CD8-positive, alpha-beta memory T cell (primary cell): ENCODE measurements around the gene MEAK7. TPM values are rescaled to one million over a fixed set of nuclear protein-coding genes. Genes with fewer than 3 reads are reported as not detected.
"Not testable (repeated sequence)": the region's sequence is repeated elsewhere in the genome, so short reads cannot be mapped to it uniquely, and the experiment has no call there.

Experiments
- CTCF ChIA-PET: fragments of 350-600 bp; sonication (Branson Sonifier 250); formaldehyde crosslinking; loops from one replicate; lab custom pipeline; 2021; ENCODE audit warnings: antibody characterized with exemption; lab: Charles Lee
- POLR2A ChIA-PET: fragments of 350-600 bp; sonication (Branson Sonifier 250); formaldehyde crosslinking; loops from one replicate; lab custom pipeline; 2021; ENCODE audit warnings: antibody characterized with exemption; lab: Charles Lee
- DNase-seq, 5 donors: peaks; one replicate each; pipeline versions ENCODE4 v3.0.0 to v3.0.0-alpha.2; 2020 to 2022; ENCODE audit warnings: mixed read lengths in 1 of 5
- H3K27ac ChIP-seq: one replicate; pipeline ENCODE4 v1.7.0; 2013; ENCODE audit warnings: low read depth, mild to moderate bottlenecking, low read length, moderate library complexity
- H3K27me3 ChIP-seq: 2 replicates; pipeline ENCODE4 v1.7.0; 2013; ENCODE audit warnings: low read length, mild to moderate bottlenecking; ENCODE audit not compliant: insufficient read depth, poor library complexity, severe bottlenecking
- H3K36me3 ChIP-seq: 2 replicates; pipeline ENCODE4 v1.7.0; 2013; ENCODE audit warnings: mild to moderate bottlenecking, low read length, moderate library complexity; ENCODE audit not compliant: insufficient read depth
- H3K4me1 ChIP-seq: 2 replicates; pipeline ENCODE4 v1.7.0; 2013; ENCODE audit warnings: mild to moderate bottlenecking, low read length, moderate library complexity; ENCODE audit not compliant: insufficient read depth
- H3K4me3 ChIP-seq: 2 replicates; pipeline ENCODE4 v1.7.0; 2013; ENCODE audit warnings: mild to moderate bottlenecking, low read length
- H3K9me3 ChIP-seq: 2 replicates; pipeline ENCODE4 v1.7.0; 2013; ENCODE audit warnings: mild to moderate bottlenecking, low read length
- H3K27ac Mint-ChIP-seq, 8 donors: one replicate each; pipeline ENCODE4 v1.8.0; 2020 to 2021; ENCODE audit warnings: mixed read lengths in 8 of 8, mild to moderate bottlenecking in 6 of 8, inconsistent platforms in 3 of 8, moderate library complexity in 3 of 8
- H3K27me3 Mint-ChIP-seq, 2 donors: one replicate each; pipeline ENCODE4 v1.8.0; 2020 to 2021; ENCODE audit warnings: mixed read lengths in 2 of 2, mild to moderate bottlenecking in 1 of 2, moderate library complexity in 1 of 2
- H3K36me3 Mint-ChIP-seq, 3 donors: one replicate each; pipeline ENCODE4 v1.8.0; 2020 to 2021; ENCODE audit warnings: mixed read lengths in 3 of 3, inconsistent platforms in 1 of 3, mild to moderate bottlenecking in 1 of 3
- H3K4me1 Mint-ChIP-seq, 3 donors: one replicate each; pipeline ENCODE4 v1.8.0; 2020 to 2021; ENCODE audit warnings: mixed read lengths in 3 of 3, inconsistent platforms in 1 of 3, mild to moderate bottlenecking in 1 of 3
- H3K4me3 Mint-ChIP-seq, 7 donors: one replicate each; pipeline ENCODE4 v1.8.0; 2020 to 2021; ENCODE audit warnings: mixed read lengths in 7 of 7, mild to moderate bottlenecking in 6 of 7, moderate library complexity in 4 of 7, inconsistent platforms in 2 of 7
- H3K9me3 Mint-ChIP-seq, 5 donors: one replicate each; pipeline ENCODE4 v1.8.0; 2020 to 2022; ENCODE audit warnings: mixed read lengths in 5 of 5, mild to moderate bottlenecking in 3 of 5, moderate library complexity in 2 of 5, inconsistent platforms in 1 of 5
- polyA plus RNA-seq: library from polyadenylated mRNA; unstranded; fragments of 300-500 nt; fragmentation: Illumina TruSeq; gene quantifications from one replicate; pipeline ENCODE4 v1.2.3, GENCODE V29; 2021
- total RNA-seq, 2 experiments: library from RNA; stranded (reverse); gene quantifications; one replicate each; pipeline ENCODE4 v1.2.3, GENCODE V29; 2021

Gene MEAK7
- total and polyA plus RNA-seq, 3 experiments from 2014 or later = 6.7 to 7.8 (median 7.7) TPM

DNA sequence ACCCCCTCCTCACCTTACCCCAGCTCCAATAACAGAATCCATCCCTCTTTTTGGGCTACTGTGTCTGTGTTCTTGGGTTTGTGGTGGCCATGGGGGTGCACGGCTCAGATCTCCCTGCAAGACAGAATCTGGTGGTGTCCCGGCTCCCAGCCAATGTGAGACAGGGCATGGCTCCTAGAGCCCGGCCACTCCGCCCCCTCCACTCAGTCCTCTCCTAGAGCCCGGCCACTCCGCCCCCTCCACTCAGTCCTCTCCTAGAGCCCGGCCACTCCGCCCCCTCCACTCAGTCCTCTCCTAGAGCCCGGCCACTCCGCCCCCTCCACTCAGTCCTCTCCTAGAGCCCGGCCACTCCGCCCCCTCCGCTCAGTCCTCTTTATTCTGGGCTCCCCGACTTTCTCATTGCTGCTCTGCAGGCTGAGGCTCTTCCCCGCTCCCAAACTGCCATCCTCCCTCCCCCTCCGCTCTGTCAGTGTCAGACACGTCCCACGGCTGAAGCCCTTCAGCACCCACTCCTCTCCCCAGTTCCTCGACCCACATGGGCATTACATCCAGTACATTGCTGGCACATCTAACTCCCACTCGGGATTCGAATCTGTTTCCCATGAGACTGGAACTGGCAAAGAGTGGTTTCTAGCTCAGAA, 20.6 kb upstream of the MEAK7 start:
- not testable (repeated sequence) for DNase-seq, H3K9me3 ChIP-seq, H3K27ac Mint-ChIP-seq, H3K9me3 Mint-ChIP-seq, H3K27me3 Mint-ChIP-seq, H3K27ac ChIP-seq, H3K4me1 ChIP-seq, H3K36me3 ChIP-seq, H3K4me3 Mint-ChIP-seq, H3K27me3 ChIP-seq, H3K4me3 ChIP-seq
- ChIA-PET POLR2A (interaction anchor here (0.6 kb wide), 1 partner anchor 196 kb away, joined by 6 read pairs; no protein-coding TSS in a partner anchor), CTCF (interaction anchor here (1.5 kb wide), 1 partner anchor 10 kb away, joined by 4 read pairs; no protein-coding TSS in a partner anchor)
- H3K36me3 Mint-ChIP-seq = peaks cover 3 to 11% (median 4%) of the 10 kb centered on the region in 3 donors
- peaks cover 4 to 27% (median 17%) of the 10 kb centered on the region in 3 donors for H3K4me1 Mint-ChIP-seq

DNA sequence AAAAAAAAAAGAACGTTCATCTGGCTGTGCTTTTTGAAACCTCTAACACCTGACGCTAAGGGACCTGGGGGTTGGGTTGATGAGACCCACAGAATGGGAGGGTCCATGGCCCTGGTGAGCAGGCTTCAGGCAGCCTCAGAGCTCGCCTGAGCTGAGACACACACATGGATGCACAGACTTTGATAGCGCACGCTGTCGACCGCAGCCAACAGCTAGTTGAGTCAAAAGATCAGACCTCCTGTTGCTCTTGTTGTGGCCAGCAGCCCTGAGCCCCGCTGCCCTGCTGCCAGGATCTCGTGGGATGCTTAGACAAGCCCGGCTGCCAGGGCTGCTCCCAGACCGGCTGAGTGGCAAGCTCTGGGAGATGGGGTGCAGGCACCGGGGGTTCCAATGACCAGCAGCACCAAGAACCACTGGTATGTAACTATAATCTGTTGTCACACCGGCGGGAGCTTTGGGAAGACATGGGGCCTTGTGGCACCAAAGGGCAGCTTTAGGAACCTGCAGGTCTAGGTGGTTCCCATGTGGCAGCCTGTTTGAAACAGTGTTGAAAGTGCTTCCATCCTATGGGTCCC, 20.0 kb upstream of the MEAK7 start:
- Mint-ChIP-seq H3K9me3 (peaks cover 0 to 5% (median 0%) of the 10 kb centered on the region in 5 donors), H3K27ac (no peak overlapping the region), H3K4me3 (no peak overlapping the region), H3K36me3 (peaks cover 0 to 5% (median 3%) of the 10 kb centered on the region in 3 donors), H3K4me1 (peaks cover 10 to 33% (median 23%) of the 10 kb centered on the region in 3 donors), H3K27me3 (no peaks in the 10 kb centered on the region)
- POLR2A ChIA-PET = no interaction called here
- Histone ChIP-seq H3K4me1 (peaks cover 10% of the 10 kb centered on the region), H3K27me3 (no peaks in the 10 kb centered on the region), H3K36me3 (no peaks in the 10 kb centered on the region), H3K4me3 (no peak overlapping the region), H3K9me3 (no peaks in the 10 kb centered on the region), H3K27ac (no peak overlapping the region)
- CTCF ChIA-PET = interaction anchor here (1.5 kb wide), 1 partner anchor 10 kb away, joined by 4 read pairs; no protein-coding TSS in a partner anchor
- DNase-seq = no peak

DNA sequence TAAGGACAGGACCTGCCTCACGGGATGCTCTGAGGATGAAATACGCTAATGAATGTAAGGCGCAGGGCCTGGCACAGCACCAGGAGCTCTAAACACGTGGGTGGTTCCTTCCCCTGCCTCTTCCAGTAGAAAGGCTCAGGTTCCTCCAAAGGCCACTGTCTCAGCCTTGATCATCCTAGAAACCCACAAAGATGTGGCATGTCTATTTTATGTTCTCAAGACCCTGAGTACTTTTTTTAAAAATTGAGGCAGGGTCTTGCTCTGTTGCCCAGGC, 17.0 kb upstream of the MEAK7 start:
- ChIA-PET POLR2A (no interaction called here), CTCF (interaction anchor here (4.3 kb wide), 1 partner anchor 15 kb away, joined by 21 read pairs; no protein-coding TSS in a partner anchor)
- H3K4me3 Mint-ChIP-seq = no peak overlapping the region
- Histone ChIP-seq H3K4me3 (no peak overlapping the region), H3K27ac (no peak overlapping the region), H3K9me3 (no peaks in the 10 kb centered on the region), H3K4me1 (peaks cover 37% of the 10 kb centered on the region), H3K27me3 (no peaks in the 10 kb centered on the region), H3K36me3 (no peaks in the 10 kb centered on the region)
- no peaks in the 10 kb centered on the region for H3K36me3 Mint-ChIP-seq
- H3K9me3 Mint-ChIP-seq = no peaks in the 10 kb centered on the region
- peaks cover 32 to 56% (median 48%) of the 10 kb centered on the region in 3 donors for H3K4me1 Mint-ChIP-seq
- no peak for DNase-seq
- peak overlapping the region in 1 of 8 donors; percentile 7 for H3K27ac Mint-ChIP-seq
- no peaks in the 10 kb centered on the region for H3K27me3 Mint-ChIP-seq

DNA sequence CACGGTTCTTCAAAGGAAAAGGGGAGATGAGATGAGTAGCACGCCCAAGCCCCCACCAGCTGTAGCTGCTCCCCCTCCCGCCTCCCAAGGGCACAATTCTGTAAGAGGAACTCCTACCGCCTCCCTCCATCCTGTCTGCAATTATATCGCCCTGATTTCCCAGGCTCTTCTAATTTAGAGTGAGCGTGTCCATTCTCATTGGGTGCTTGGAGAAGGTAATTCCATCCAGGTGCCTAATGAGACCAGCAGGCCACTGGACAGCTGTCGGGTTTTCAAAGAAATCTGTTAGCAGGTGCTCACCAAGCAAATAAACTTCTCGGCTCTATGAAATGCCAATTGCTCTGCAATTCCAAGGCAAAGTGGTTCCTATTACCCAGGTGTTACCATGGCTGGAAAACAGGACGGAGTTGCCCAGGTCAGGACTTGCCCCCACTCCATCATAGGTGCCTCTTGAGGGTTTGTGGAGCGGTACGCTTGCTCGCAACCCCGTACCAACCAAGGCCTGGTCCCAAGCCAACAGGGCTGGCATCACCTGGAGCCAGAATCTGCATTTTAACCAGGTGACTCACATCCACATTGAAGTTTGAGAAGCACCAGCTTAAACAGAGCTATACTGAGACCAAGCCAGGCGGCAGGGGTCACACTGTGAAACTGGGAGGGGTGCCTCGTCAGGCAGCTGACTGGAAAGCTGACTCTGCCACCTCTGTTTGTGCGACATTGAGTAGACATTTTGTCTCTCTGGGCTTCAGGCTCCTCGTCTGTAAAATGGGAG, 16.5 kb upstream of the MEAK7 start:
- POLR2A ChIA-PET = interaction anchor here (0.7 kb wide), 1 partner anchor 16 kb away, joined by 4 read pairs; no protein-coding TSS in a partner anchor
- peaks cover 42% of the 10 kb centered on the region for H3K4me1 ChIP-seq

DNA sequence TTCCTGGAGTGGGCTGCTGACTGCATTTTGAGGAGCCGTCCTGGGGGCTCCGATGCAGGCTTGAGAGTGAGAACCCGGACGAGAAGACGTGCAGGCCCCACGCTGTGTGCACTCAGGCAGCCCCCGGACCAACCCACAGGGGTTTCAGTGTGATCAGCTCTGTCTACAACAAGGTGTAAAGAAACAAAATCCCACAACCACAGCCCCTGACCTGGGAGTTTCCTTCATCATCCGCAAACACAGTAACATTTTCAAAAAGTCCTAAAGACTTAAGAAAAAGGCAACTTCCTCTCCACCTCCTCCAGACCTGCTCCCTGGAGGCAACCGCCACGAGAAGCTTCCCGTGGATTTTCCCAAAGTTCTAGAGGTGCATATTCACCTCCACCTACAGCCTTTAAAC, 15.4 kb upstream of the MEAK7 start:
- no peaks in the 10 kb centered on the region for H3K27me3 Mint-ChIP-seq
- H3K36me3 Mint-ChIP-seq = no peaks in the 10 kb centered on the region
- Histone ChIP-seq H3K27me3 (no peaks in the 10 kb centered on the region), H3K27ac (no peak overlapping the region), H3K9me3 (no peaks in the 10 kb centered on the region), H3K4me1 (peaks cover 53% of the 10 kb centered on the region), H3K36me3 (no peaks in the 10 kb centered on the region), H3K4me3 (no peak overlapping the region)
- peaks cover 45 to 64% (median 63%) of the 10 kb centered on the region in 3 donors for H3K4me1 Mint-ChIP-seq
- no peak for DNase-seq
- H3K9me3 Mint-ChIP-seq = no peaks in the 10 kb centered on the region
- CTCF ChIA-PET = interaction anchor here (0.8 to 4.3 kb wide), 9 partner anchors 8 to 102 kb away, joined by 3 to 21 read pairs (median 6); no protein-coding TSS in a partner anchor
- H3K4me3 Mint-ChIP-seq = peak overlapping the region in 3 of 7 donors; percentile 20 to 74 (median 61)
- H3K27ac Mint-ChIP-seq = peak overlapping the region in 6 of 8 donors; percentile 14 to 92 (median 52)
- POLR2A ChIA-PET = interaction anchor here (0.7 to 2.3 kb wide), 5 partner anchors 8 to 89 kb away, joined by 3 to 15 read pairs (median 4); no protein-coding TSS in a partner anchor

More for the DNA sequence above, 16.5 kb upstream of the MEAK7 start:
- H3K4me3 Mint-ChIP-seq = peak overlapping the region in 2 of 7 donors; percentile 10 to 17
- H3K27ac Mint-ChIP-seq = peak overlapping the region in 3 of 8 donors; percentile 7 to 69 (median 52)
- no peak overlapping the region for H3K4me3 ChIP-seq
- no peaks in the 10 kb centered on the region for H3K27me3 ChIP-seq
- H3K36me3 ChIP-seq = no peaks in the 10 kb centered on the region
- no peak for DNase-seq
- no peaks in the 10 kb centered on the region for H3K36me3 Mint-ChIP-seq
- peaks cover 36 to 60% (median 53%) of the 10 kb centered on the region in 3 donors for H3K4me1 Mint-ChIP-seq
- H3K9me3 Mint-ChIP-seq = no peaks in the 10 kb centered on the region
- H3K9me3 ChIP-seq = no peaks in the 10 kb centered on the region
- CTCF ChIA-PET = interaction anchor here (2.1 to 4.3 kb wide), 2 partner anchors 14 to 101 kb away, joined by 10 to 21 read pairs; no protein-coding TSS in a partner anchor
- no peaks in the 10 kb centered on the region for H3K27me3 Mint-ChIP-seq
- H3K27ac ChIP-seq = no peak overlapping the region

DNA sequence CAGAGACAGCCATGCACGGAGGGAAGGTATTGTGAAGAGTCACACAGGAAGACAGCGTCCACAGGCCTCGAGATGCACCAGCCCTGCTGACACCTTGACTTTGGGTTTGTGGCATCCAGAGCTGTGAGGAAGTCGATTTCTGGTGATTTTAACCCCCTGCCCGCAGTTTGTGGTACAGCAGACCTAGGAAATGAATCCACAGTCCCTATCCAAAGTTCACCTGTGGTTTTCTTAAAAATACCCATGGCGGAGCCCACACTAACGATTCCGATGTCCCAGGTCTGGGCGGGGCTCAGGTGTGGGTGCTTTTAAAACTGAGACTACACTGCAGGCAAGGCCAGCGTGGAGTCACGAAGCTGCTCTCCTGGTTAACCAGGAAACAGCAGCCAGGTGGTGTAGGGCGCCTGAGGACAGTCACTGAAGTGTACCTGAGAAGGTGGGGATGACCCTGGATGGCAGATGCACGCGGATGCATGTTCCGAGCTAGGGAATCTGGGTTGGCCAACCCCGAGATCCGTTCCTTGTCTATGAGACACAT, 14.4 kb upstream of the MEAK7 start:
- peak overlapping the region; percentile 7 to 80 (median 64) for H3K4me3 Mint-ChIP-seq
- H3K27ac Mint-ChIP-seq = peak overlapping the region; percentile 66 to 87 (median 78)
- Histone ChIP-seq H3K4me3 (peak overlapping the region; percentile 38), H3K27me3 (no peaks in the 10 kb centered on the region), H3K27ac (no peak overlapping the region), H3K36me3 (no peaks in the 10 kb centered on the region), H3K9me3 (no peaks in the 10 kb centered on the region), H3K4me1 (peaks cover 62% of the 10 kb centered on the region)
- H3K36me3 Mint-ChIP-seq = no peaks in the 10 kb centered on the region
- CTCF ChIA-PET = interaction anchor here (0.8 to 4.3 kb wide), 14 partner anchors 9 to 103 kb away, joined by 3 to 21 read pairs (median 4); partner anchors contain the start of gene COTL1
- no peaks in the 10 kb centered on the region for H3K27me3 Mint-ChIP-seq
- peak; percentile 45 to 86 (median 64) for DNase-seq
- no peaks in the 10 kb centered on the region for H3K9me3 Mint-ChIP-seq
- peaks cover 55 to 69% (median 68%) of the 10 kb centered on the region in 3 donors for H3K4me1 Mint-ChIP-seq
- POLR2A ChIA-PET = interaction anchor here (0.6 to 2.3 kb wide), 13 partner anchors 9 to 236 kb away, joined by 3 to 15 read pairs (median 4); partner anchors contain the start of gene COTL1

DNA sequence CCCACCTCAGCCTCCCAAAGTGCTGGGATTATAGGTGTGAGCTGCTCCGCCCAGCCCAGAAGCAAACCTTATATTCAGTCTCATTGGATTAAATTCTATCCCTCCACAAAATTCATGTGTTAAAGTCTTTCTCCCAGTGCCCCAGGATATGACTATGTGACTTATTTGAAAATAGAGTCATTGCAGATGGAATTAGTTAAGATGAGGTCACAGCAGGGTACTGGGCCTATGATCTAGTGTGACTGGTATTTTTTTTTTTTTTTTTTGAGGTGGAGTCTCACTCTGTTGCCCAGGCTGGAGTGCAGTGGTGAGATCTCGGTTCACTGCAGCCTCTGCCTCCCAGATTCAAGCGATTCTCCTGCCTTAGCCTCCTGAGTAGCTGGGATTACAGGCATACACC, 13.8 kb upstream of the MEAK7 start:
- not testable (repeated sequence) for DNase-seq
- POLR2A ChIA-PET = interaction anchor here (0.6 to 2.3 kb wide), 8 partner anchors 29 to 100 kb away, joined by 3 to 15 read pairs (median 5); partner anchors contain the start of gene COTL1
- H3K27ac Mint-ChIP-seq = peak overlapping the region in 6 of 8 donors; percentile 47 to 78 (median 68)

More for the DNA sequence above, 13.8 kb upstream of the MEAK7 start:
- not testable (repeated sequence) for H3K36me3 Mint-ChIP-seq, H3K27me3 Mint-ChIP-seq, H3K4me3 ChIP-seq, H3K9me3 Mint-ChIP-seq, H3K27ac ChIP-seq, H3K36me3 ChIP-seq, H3K9me3 ChIP-seq, H3K27me3 ChIP-seq
- peaks cover 69% of the 10 kb centered on the region for H3K4me1 ChIP-seq
- CTCF ChIA-PET = interaction anchor here (0.8 to 8.8 kb wide), 11 partner anchors 10 to 104 kb away, joined by 3 to 118 read pairs (median 5); partner anchors contain the start of gene COTL1
- Mint-ChIP-seq H3K4me1 (peaks cover 60 to 76% (median 75%) of the 10 kb centered on the region in 3 donors), H3K4me3 (peak overlapping the region in 2 of 7 donors; percentile 34 to 64)
